ENCODE data around the gene PPP1R9B. TPM values are rescaled to one million over a fixed set of nuclear protein-coding genes. Genes with fewer than 3 reads are reported as not detected.

PPP1R9B gene
- total and polyA plus RNA-seq, 4 experiments from 2014 or later = 0.48 to 99.7 (median 49.9) TPM

- POLR2A ChIA-PET (ENCODE audit: partially characterized antibody) = no interaction called here
- H3K9me3 Mint-ChIP-seq = no peaks in the 10 kb centered on the region
- Histone ChIP-seq H3K4me1 (ENCODE audit: insufficient read depth, low read length) (peaks cover 9% of the 10 kb centered on the region), H3K9me3 (ENCODE audit: control insufficient read depth in 1 of 2, low read length in 2 of 2) (no peaks in the 10 kb centered on the region), H3K27ac (ENCODE audit: low read depth, low read length) (no peak overlapping the region), H3K4me3 (ENCODE audit: low read length in 2 of 2) (no peak overlapping the region), H3K36me3 (ENCODE audit: insufficient read depth, low read length) (peaks cover 20% of the 10 kb centered on the region), H3K27me3 (ENCODE audit: insufficient read depth, low read length) (no peaks in the 10 kb centered on the region)
- H3K27me3 Mint-ChIP-seq = no peaks in the 10 kb centered on the region
- CTCF ChIA-PET (ENCODE audit: partially characterized antibody) = no interaction called here
- no peak overlapping the region for H3K27ac Mint-ChIP-seq
- no peak for DNase-seq
- intact Hi-C loops (cut with micrococcal nuclease) = no loop called here
- peaks cover 18 to 36% of the 10 kb centered on the region in 2 donors for H3K36me3 Mint-ChIP-seq
- H3K4me3 Mint-ChIP-seq = no peak overlapping the region
- peaks cover 5 to 21% (median 13%) of the 10 kb centered on the region in 4 donors for H3K4me1 Mint-ChIP-seq
Observed at GRCh38 chr17:50101346-50102163, 48.9 kb downstream of the PPP1R9B start.

GRCh38 chr17:50100921-50101345, 49.5 kb downstream of the PPP1R9B start:
- Histone ChIP-seq H3K4me1 (ENCODE audit: insufficient read depth, low read length) (peaks cover 16% of the 10 kb centered on the region), H3K9me3 (ENCODE audit: control insufficient read depth in 1 of 2, low read length in 2 of 2) (no peaks in the 10 kb centered on the region), H3K4me3 (ENCODE audit: low read length in 2 of 2) (no peak overlapping the region), H3K27ac (ENCODE audit: low read depth, low read length) (no peak overlapping the region), H3K27me3 (ENCODE audit: insufficient read depth, low read length) (no peaks in the 10 kb centered on the region), H3K36me3 (ENCODE audit: insufficient read depth, low read length) (peaks cover 18% of the 10 kb centered on the region)
- H3K27me3 Mint-ChIP-seq = no peaks in the 10 kb centered on the region
- intact Hi-C loops (cut with micrococcal nuclease) = no loop called here
- no peak for DNase-seq
- POLR2A ChIA-PET (ENCODE audit: partially characterized antibody) = no interaction called here
- CTCF ChIA-PET (ENCODE audit: partially characterized antibody) = no interaction called here
- H3K36me3 Mint-ChIP-seq = peaks cover 18 to 32% of the 10 kb centered on the region in 2 donors
- no peak overlapping the region for H3K4me3 Mint-ChIP-seq
- no peak overlapping the region for H3K27ac Mint-ChIP-seq
- no peaks in the 10 kb centered on the region for H3K9me3 Mint-ChIP-seq
- peaks cover 5 to 27% (median 19%) of the 10 kb centered on the region in 4 donors for H3K4me1 Mint-ChIP-seq

GRCh38 chr17:50100480-50100883, 50.0 kb downstream of the PPP1R9B start:
- no peak overlapping the region for H3K4me3 ChIP-seq (ENCODE audit: low read length in 2 of 2)
- CTCF ChIA-PET (ENCODE audit: partially characterized antibody) = interaction anchor here (0.6 to 1.0 kb wide), 3 partner anchors 13 to 71 kb away, joined by 3 to 4 read pairs (median 3); no protein-coding TSS in a partner anchor
- intact Hi-C loops (cut with micrococcal nuclease) = no loop called here
- peaks cover 18 to 34% of the 10 kb centered on the region in 2 donors for H3K36me3 Mint-ChIP-seq
- H3K4me1 ChIP-seq (ENCODE audit: insufficient read depth, low read length) = peaks cover 19% of the 10 kb centered on the region
- H3K9me3 ChIP-seq (ENCODE audit: control insufficient read depth in 1 of 2, low read length in 2 of 2) = no peaks in the 10 kb centered on the region
- POLR2A ChIA-PET (ENCODE audit: partially characterized antibody) = no interaction called here
- no peak for DNase-seq
- H3K27me3 Mint-ChIP-seq = no peaks in the 10 kb centered on the region
- no peak overlapping the region for H3K4me3 Mint-ChIP-seq
- H3K36me3 ChIP-seq (ENCODE audit: insufficient read depth, low read length) = peaks cover 18% of the 10 kb centered on the region
- H3K27ac ChIP-seq (ENCODE audit: low read depth, low read length) = no peak overlapping the region
- no peak overlapping the region for H3K27ac Mint-ChIP-seq
- peaks cover 9 to 31% (median 23%) of the 10 kb centered on the region in 4 donors for H3K4me1 Mint-ChIP-seq
- H3K27me3 ChIP-seq (ENCODE audit: insufficient read depth, low read length) = no peaks in the 10 kb centered on the region
- no peaks in the 10 kb centered on the region for H3K9me3 Mint-ChIP-seq

- intact Hi-C loops (cut with micrococcal nuclease) = loop anchor here (5.0 to 10.0 kb wide), 3 partner anchors 244 to 314 kb away; partner anchors contain the start of genes KAT7 and XYLT2
- ChIA-PET CTCF (ENCODE audit: partially characterized antibody) (interaction anchor here (1.5 to 2.5 kb wide), 2 partner anchors 16 to 198 kb away, joined by 5 to 7 read pairs; no protein-coding TSS in a partner anchor), POLR2A (ENCODE audit: partially characterized antibody) (no interaction called here)
- H3K4me3 Mint-ChIP-seq = no peak overlapping the region
- Histone ChIP-seq H3K27ac (ENCODE audit: low read depth, low read length) (no peak overlapping the region), H3K36me3 (ENCODE audit: insufficient read depth, low read length) (peaks cover 18% of the 10 kb centered on the region), H3K9me3 (ENCODE audit: control insufficient read depth in 1 of 2, low read length in 2 of 2) (no peaks in the 10 kb centered on the region), H3K4me3 (ENCODE audit: low read length in 2 of 2) (no peak overlapping the region), H3K4me1 (ENCODE audit: insufficient read depth, low read length) (peaks cover 22% of the 10 kb centered on the region), H3K27me3 (ENCODE audit: insufficient read depth, low read length) (no peaks in the 10 kb centered on the region)
- DNase-seq = peak in 1 of 5 donors; percentile 25
- H3K9me3 Mint-ChIP-seq = no peaks in the 10 kb centered on the region
- H3K4me1 Mint-ChIP-seq = peaks cover 13 to 42% (median 27%) of the 10 kb centered on the region in 4 donors
- no peaks in the 10 kb centered on the region for H3K27me3 Mint-ChIP-seq
- peak overlapping the region in 1 of 7 donors; percentile 9 for H3K27ac Mint-ChIP-seq
- peaks cover 18 to 39% of the 10 kb centered on the region in 2 donors for H3K36me3 Mint-ChIP-seq
Observed at GRCh38 chr17:50099003-50099402, 51.5 kb downstream of the PPP1R9B start.

DNA sequence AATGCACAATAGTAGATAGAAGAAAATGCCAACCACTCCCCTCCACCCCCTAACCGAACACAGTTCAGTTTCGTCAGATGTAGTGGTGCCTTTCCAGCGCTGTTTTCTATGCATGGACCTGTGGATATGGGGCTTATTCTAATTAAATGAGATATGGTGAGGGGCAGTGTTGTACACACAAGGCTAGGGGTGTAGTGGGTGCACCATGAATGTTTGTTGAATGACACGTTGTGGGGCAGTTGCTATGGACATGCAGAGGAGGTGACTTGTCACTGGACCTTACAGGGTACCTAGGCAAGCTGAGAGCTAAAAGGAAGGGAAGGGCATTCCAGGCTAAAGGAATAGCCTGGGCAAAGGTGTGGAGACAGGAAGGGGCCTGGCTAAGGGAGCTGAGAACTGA, 51.9 kb downstream of the PPP1R9B start:
- POLR2A ChIA-PET (ENCODE audit: partially characterized antibody) = interaction anchor here (1.6 to 1.8 kb wide), 2 partner anchors 9 to 18 kb away, joined by 3 to 4 read pairs; no protein-coding TSS in a partner anchor
- Mint-ChIP-seq H3K4me1 (peaks cover 13 to 44% (median 27%) of the 10 kb centered on the region in 4 donors), H3K27ac (peak overlapping the region in 1 of 7 donors; percentile 9), H3K27me3 (no peaks in the 10 kb centered on the region), H3K4me3 (no peak overlapping the region), H3K36me3 (peaks cover 18 to 39% of the 10 kb centered on the region in 2 donors), H3K9me3 (no peaks in the 10 kb centered on the region)
- CTCF ChIA-PET (ENCODE audit: partially characterized antibody) = interaction anchor here (0.8 to 3.1 kb wide), 4 partner anchors 11 to 199 kb away, joined by 3 to 19 read pairs (median 6); no protein-coding TSS in a partner anchor
- Histone ChIP-seq H3K27me3 (ENCODE audit: insufficient read depth, low read length) (no peaks in the 10 kb centered on the region), H3K36me3 (ENCODE audit: insufficient read depth, low read length) (peaks cover 18% of the 10 kb centered on the region), H3K27ac (ENCODE audit: low read depth, low read length) (no peak overlapping the region), H3K9me3 (ENCODE audit: control insufficient read depth in 1 of 2, low read length in 2 of 2) (no peaks in the 10 kb centered on the region), H3K4me1 (ENCODE audit: insufficient read depth, low read length) (peaks cover 26% of the 10 kb centered on the region), H3K4me3 (ENCODE audit: low read length in 2 of 2) (no peak overlapping the region)
- intact Hi-C loops (cut with micrococcal nuclease) = loop anchor here (5.0 to 10.0 kb wide), 3 partner anchors 244 to 314 kb away; partner anchors contain the start of genes KAT7 and XYLT2
- no peak for DNase-seq

- H3K27ac Mint-ChIP-seq = no peak overlapping the region
- Histone ChIP-seq H3K4me1 (ENCODE audit: insufficient read depth, low read length) (peaks cover 26% of the 10 kb centered on the region), H3K27ac (ENCODE audit: low read depth, low read length) (no peak overlapping the region), H3K36me3 (ENCODE audit: insufficient read depth, low read length) (peaks cover 18% of the 10 kb centered on the region), H3K4me3 (ENCODE audit: low read length in 2 of 2) (no peak overlapping the region), H3K9me3 (ENCODE audit: control insufficient read depth in 1 of 2, low read length in 2 of 2) (no peaks in the 10 kb centered on the region), H3K27me3 (ENCODE audit: insufficient read depth, low read length) (no peaks in the 10 kb centered on the region)
- intact Hi-C loops (cut with micrococcal nuclease) = loop anchor here (5.0 to 10.0 kb wide), 3 partner anchors 243 to 313 kb away; partner anchors contain the start of genes KAT7 and XYLT2
- no peak overlapping the region for H3K4me3 Mint-ChIP-seq
- no peaks in the 10 kb centered on the region for H3K9me3 Mint-ChIP-seq
- peaks cover 14 to 35% of the 10 kb centered on the region in 2 donors for H3K36me3 Mint-ChIP-seq
- no peaks in the 10 kb centered on the region for H3K27me3 Mint-ChIP-seq
- DNase-seq = no peak
- CTCF ChIA-PET (ENCODE audit: partially characterized antibody) = interaction anchor here (0.8 to 3.1 kb wide), 4 partner anchors 11 to 199 kb away, joined by 3 to 19 read pairs (median 6); no protein-coding TSS in a partner anchor
- H3K4me1 Mint-ChIP-seq = peaks cover 16 to 44% (median 28%) of the 10 kb centered on the region in 4 donors
- POLR2A ChIA-PET (ENCODE audit: partially characterized antibody) = interaction anchor here (1.2 to 1.8 kb wide), 3 partner anchors 10 to 71 kb away, joined by 3 to 4 read pairs (median 3); no protein-coding TSS in a partner anchor
Observed at GRCh38 chr17:50097926-50098325, 52.6 kb downstream of the PPP1R9B start.

- no peak overlapping the region for H3K27ac Mint-ChIP-seq
- H3K4me3 Mint-ChIP-seq = peak overlapping the region in 4 of 8 donors; percentile 39 to 59 (median 48)
- peaks cover 16 to 44% (median 28%) of the 10 kb centered on the region in 4 donors for H3K4me1 Mint-ChIP-seq
- H3K9me3 ChIP-seq (ENCODE audit: control insufficient read depth in 1 of 2, low read length in 2 of 2) = no peaks in the 10 kb centered on the region
- no peaks in the 10 kb centered on the region for H3K27me3 ChIP-seq (ENCODE audit: insufficient read depth, low read length)
- no peak overlapping the region for H3K27ac ChIP-seq (ENCODE audit: low read depth, low read length)
- H3K4me1 ChIP-seq (ENCODE audit: insufficient read depth, low read length) = peaks cover 26% of the 10 kb centered on the region
- H3K27me3 Mint-ChIP-seq = no peaks in the 10 kb centered on the region
- peaks cover 14 to 34% of the 10 kb centered on the region in 2 donors for H3K36me3 Mint-ChIP-seq
- no peak overlapping the region for H3K4me3 ChIP-seq (ENCODE audit: low read length in 2 of 2)
- DNase-seq = peak in 1 of 5 donors; percentile 3
- peaks cover 18% of the 10 kb centered on the region for H3K36me3 ChIP-seq (ENCODE audit: insufficient read depth, low read length)
- intact Hi-C loops (cut with micrococcal nuclease) = loop anchor here (5.0 to 10.0 kb wide), 3 partner anchors 243 to 313 kb away; partner anchors contain the start of genes KAT7 and XYLT2
- H3K9me3 Mint-ChIP-seq = no peaks in the 10 kb centered on the region
- POLR2A ChIA-PET (ENCODE audit: partially characterized antibody) = interaction anchor here (1.2 to 4.2 kb wide), 4 partner anchors 10 to 71 kb away, joined by 3 to 26 read pairs (median 4); partner anchors contain the start of gene PPP1R9B
- CTCF ChIA-PET (ENCODE audit: partially characterized antibody) = interaction anchor here (2.5 to 3.1 kb wide), 2 partner anchors 10 to 18 kb away, joined by 7 to 19 read pairs; no protein-coding TSS in a partner anchor
Observed at GRCh38 chr17:50097455-50097854, 53.0 kb downstream of the PPP1R9B start.

Measured in CD4-positive, alpha-beta memory T cell (primary cell).